ENCODE results near the gene CPED1.

CPED1 gene

DNA sequence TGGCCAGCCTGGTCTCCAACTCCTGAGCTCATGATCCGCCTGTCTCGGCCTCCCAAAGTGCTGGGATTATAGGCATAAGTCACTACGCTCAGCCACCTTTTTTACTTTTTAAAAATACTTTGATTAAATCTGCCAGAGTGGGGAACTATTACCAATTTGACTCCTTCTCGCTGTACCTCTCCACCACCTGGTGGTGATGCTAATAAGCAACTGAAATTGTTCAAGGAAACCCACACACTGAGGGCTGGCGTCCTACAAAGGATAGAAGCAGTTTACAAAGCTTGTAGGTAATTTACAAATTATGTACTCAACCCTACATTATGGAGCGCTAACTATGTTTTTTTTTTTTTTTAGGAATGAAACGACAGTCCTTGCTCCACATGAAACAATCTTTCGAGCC, 111.1 kb downstream of the CPED1 start:
- peaks cover 17% of the 10 kb centered on the region for H3K4me1 ChIP-seq (ENCODE audit: insufficient read depth, low read length)
- H3K9ac ChIP-seq (ENCODE audit: low read depth, low read length): no peak overlapping the region
- no peak overlapping the region for H3K27ac ChIP-seq (ENCODE audit: low read length)
- no peaks in the 10 kb centered on the region for H3K9me3 ChIP-seq (ENCODE audit: insufficient read depth, low read depth, low read length)
- H3K4me3 ChIP-seq (ENCODE audit: low read length): no peak overlapping the region
- no peaks in the 10 kb centered on the region for H3K36me3 ChIP-seq (ENCODE audit: insufficient read depth, low read depth, low read length)
- no peaks in the 10 kb centered on the region for H3K27me3 ChIP-seq (ENCODE audit: insufficient read depth, low read length)

DNA sequence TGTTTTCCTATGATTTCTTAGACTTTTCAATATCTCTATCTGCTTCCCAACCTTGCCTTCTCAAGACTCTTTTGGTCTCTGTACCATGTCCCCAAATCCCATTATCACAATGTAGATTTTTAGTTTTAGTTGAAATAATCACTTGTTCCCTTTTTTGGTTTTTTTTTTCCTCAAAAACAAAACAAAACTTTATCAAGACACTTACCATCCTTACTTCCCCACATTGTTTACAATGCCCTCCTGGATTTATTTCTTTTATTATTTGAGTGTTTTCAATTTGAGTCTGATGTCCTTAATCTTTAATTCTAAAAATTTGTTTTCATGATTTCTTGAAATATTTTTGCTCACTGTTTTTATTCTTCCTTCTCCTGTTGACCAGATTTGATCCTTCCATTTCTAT, 112.6 kb downstream of the CPED1 start:
- Histone ChIP-seq H3K9ac (ENCODE audit: low read depth, low read length) (no peak overlapping the region), H3K27me3 (ENCODE audit: insufficient read depth, low read length) (no peaks in the 10 kb centered on the region), H3K36me3 (ENCODE audit: insufficient read depth, low read depth, low read length) (no peaks in the 10 kb centered on the region), H3K4me3 (ENCODE audit: low read length) (no peak overlapping the region), H3K27ac (ENCODE audit: low read length) (no peak overlapping the region), H3K9me3 (ENCODE audit: insufficient read depth, low read depth, low read length) (no peaks in the 10 kb centered on the region), H3K4me1 (ENCODE audit: insufficient read depth, low read length) (peaks cover 17% of the 10 kb centered on the region)

DNA sequence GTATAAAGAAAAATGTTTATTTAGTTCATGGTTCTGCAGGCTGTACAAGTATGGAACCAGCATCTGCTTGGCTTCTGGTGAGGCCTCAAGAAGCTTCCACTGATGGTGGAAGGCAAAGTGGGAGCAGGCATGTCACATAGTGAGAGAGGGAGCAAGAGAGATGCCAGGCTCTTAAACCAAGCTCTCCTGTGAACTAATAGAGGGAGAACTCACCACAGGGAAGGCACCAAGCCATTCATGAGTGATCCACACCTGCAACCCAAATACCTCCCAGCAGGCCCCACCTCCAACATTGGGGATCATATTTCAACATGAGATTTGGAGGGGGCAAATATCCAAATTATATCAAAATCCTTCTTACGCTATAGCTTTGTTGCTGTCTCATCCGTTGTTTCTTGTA, 113.1 kb downstream of the CPED1 start:
- Histone ChIP-seq H3K4me3 (ENCODE audit: low read length) (no peak overlapping the region), H3K9me3 (ENCODE audit: insufficient read depth, low read depth, low read length) (no peaks in the 10 kb centered on the region), H3K9ac (ENCODE audit: low read depth, low read length) (no peak overlapping the region), H3K4me1 (ENCODE audit: insufficient read depth, low read length) (peaks cover 17% of the 10 kb centered on the region), H3K36me3 (ENCODE audit: insufficient read depth, low read depth, low read length) (no peaks in the 10 kb centered on the region), H3K27me3 (ENCODE audit: insufficient read depth, low read length) (no peaks in the 10 kb centered on the region), H3K27ac (ENCODE audit: low read length) (no peak overlapping the region)

DNA sequence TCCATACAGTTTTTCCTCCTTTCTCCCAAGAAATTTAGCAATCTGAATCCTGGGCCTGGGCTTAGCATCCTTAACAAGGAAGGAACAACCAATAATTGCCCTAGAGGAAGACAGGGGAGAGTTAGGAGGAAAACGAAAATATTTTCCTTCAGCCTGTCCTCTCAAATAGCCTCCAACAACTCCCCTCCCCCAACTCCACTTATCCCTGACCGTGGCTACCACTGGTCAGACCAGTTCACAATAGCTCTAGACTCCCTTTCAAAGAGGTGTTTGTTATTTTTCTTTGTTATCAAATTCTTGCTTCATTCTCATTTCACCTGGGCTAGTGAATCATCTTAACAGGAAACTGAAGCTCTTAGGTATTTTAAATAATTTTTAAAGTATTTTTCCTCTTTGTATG, 114.1 kb downstream of the CPED1 start:
- Histone ChIP-seq H3K36me3 (ENCODE audit: insufficient read depth, low read depth, low read length) (no peaks in the 10 kb centered on the region), H3K9ac (ENCODE audit: low read depth, low read length) (no peak overlapping the region; the same call in 1 of the 2 replicates), H3K4me3 (ENCODE audit: low read length) (no peak overlapping the region), H3K27me3 (ENCODE audit: insufficient read depth, low read length) (no peaks in the 10 kb centered on the region), H3K27ac (ENCODE audit: low read length) (no peak overlapping the region), H3K4me1 (ENCODE audit: insufficient read depth, low read length) (peaks cover 17% of the 10 kb centered on the region), H3K9me3 (ENCODE audit: insufficient read depth, low read depth, low read length) (no peaks in the 10 kb centered on the region)

DNA sequence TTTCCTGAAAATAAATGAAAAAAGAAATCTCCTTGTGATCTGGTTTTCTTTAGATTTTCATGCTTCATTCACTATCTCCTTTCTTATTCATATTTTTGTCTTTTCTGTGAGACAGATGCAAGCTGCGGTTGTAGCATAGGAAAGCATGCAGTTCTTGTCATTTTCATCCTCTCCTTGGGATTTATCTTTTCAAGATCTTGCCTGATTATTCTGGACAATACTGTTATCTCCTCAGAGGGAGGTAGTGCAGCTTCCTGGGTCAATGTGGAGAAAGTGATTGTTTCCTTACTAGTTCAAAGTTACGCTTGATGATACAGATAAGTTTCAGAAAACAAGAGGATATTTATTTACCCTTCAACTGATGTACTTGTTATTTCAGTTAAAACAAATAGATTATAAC, 114.6 kb downstream of the CPED1 start:
- H3K27me3 ChIP-seq (ENCODE audit: insufficient read depth, low read length): no peaks in the 10 kb centered on the region
- H3K36me3 ChIP-seq (ENCODE audit: insufficient read depth, low read depth, low read length): no peaks in the 10 kb centered on the region
- H3K27ac ChIP-seq (ENCODE audit: low read length): no peak overlapping the region
- no peaks in the 10 kb centered on the region for H3K9me3 ChIP-seq (ENCODE audit: insufficient read depth, low read depth, low read length)
- peak overlapping the region; percentile 7; the same call in 1 of the 2 replicates for H3K9ac ChIP-seq (ENCODE audit: low read depth, low read length)
- H3K4me1 ChIP-seq (ENCODE audit: insufficient read depth, low read length): peaks cover 17% of the 10 kb centered on the region
- no peak overlapping the region for H3K4me3 ChIP-seq (ENCODE audit: low read length)

DNA sequence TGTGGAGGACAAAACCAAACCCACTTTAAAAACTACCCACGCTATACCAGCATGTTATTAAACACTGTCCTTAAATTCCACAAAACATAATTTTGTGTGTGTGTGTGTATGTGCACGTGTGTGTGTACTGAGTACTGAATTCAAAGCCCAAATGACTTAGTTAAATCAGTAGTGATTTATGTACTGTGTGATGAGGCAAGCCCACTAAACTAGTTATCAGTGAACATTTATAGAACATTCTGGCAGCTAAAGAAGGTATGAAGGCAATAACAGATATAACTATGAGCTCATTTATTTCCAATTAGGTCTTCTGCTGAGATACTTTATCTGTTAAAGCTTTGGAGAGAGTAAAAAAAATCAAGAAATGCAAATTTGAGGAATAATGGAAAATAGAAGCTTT, 115.1 kb downstream of the CPED1 start:
- Histone ChIP-seq H3K4me3 (ENCODE audit: low read length) (no peak overlapping the region), H3K9ac (ENCODE audit: low read depth, low read length) (peak overlapping the region; percentile 7; the same call in 1 of the 2 replicates), H3K36me3 (ENCODE audit: insufficient read depth, low read depth, low read length) (no peaks in the 10 kb centered on the region), H3K27me3 (ENCODE audit: insufficient read depth, low read length) (no peaks in the 10 kb centered on the region), H3K4me1 (ENCODE audit: insufficient read depth, low read length) (peaks cover 18% of the 10 kb centered on the region), H3K9me3 (ENCODE audit: insufficient read depth, low read depth, low read length) (no peaks in the 10 kb centered on the region), H3K27ac (ENCODE audit: low read length) (no peak overlapping the region)

DNA sequence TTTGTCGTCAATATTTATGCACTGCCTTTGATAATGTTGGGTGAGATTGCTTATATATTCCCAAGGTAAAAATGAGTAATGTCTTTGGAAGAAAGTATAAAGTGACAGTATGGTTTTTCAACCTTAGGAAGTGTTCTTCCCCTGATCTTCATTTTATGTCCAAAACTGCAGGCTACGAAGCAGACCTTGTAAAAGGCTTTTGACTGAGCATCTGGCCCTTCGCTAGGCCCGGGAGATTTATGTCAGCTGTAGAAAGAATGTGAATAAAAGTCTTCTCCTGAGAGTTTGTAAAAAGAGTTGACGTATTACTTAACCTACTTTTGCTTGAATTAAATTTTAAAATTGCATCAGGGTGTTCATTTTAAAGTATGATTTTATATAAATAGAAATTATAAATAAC, 116.8 kb downstream of the CPED1 start:
- peaks cover 28% of the 10 kb centered on the region for H3K4me1 ChIP-seq (ENCODE audit: insufficient read depth, low read length)
- no peak overlapping the region for H3K27ac ChIP-seq (ENCODE audit: low read length)
- H3K27me3 ChIP-seq (ENCODE audit: insufficient read depth, low read length): no peaks in the 10 kb centered on the region
- H3K4me3 ChIP-seq (ENCODE audit: low read length): no peak overlapping the region
- no peak overlapping the region for H3K9ac ChIP-seq (ENCODE audit: low read depth, low read length)
- H3K36me3 ChIP-seq (ENCODE audit: insufficient read depth, low read depth, low read length): no peaks in the 10 kb centered on the region
- no peaks in the 10 kb centered on the region for H3K9me3 ChIP-seq (ENCODE audit: insufficient read depth, low read depth, low read length)

DNA sequence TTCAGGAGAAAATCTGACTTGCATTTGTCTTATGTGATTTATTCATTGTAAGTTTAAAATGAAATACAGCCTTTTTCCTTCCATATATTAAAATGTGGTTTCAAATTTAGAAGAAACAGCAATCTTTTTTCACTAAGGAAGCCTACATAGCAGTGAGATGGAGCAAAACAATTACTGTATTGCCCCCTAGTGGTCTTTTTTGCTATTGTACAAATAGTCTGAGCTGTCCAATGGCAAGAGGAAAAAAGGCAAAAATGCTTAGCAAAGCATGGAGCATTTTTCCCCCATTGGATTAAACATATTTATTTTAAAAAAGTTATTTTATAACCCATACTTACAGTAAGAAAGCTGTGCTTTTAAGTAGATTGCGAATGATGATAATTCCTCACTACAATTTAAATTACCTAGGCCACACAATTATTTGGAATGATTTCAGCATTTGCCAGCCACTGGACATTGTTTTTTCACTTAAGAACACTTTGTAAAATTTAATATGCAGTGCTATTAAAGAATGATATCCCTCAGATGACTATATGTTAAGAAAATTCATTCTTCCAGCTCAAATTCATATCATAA, 119.5 kb downstream of the CPED1 start:
- no peak overlapping the region for H3K9ac ChIP-seq (ENCODE audit: low read depth, low read length)
- no peaks in the 10 kb centered on the region for H3K36me3 ChIP-seq (ENCODE audit: insufficient read depth, low read depth, low read length)
- H3K4me1 ChIP-seq (ENCODE audit: insufficient read depth, low read length): peaks cover 14% of the 10 kb centered on the region; the same call in 1 of the 2 replicates
- H3K27ac ChIP-seq (ENCODE audit: low read length): no peak overlapping the region
- no peaks in the 10 kb centered on the region for H3K27me3 ChIP-seq (ENCODE audit: insufficient read depth, low read length)
- no peak overlapping the region for H3K4me3 ChIP-seq (ENCODE audit: low read length)
- H3K9me3 ChIP-seq (ENCODE audit: insufficient read depth, low read depth, low read length): no peaks in the 10 kb centered on the region

DNA sequence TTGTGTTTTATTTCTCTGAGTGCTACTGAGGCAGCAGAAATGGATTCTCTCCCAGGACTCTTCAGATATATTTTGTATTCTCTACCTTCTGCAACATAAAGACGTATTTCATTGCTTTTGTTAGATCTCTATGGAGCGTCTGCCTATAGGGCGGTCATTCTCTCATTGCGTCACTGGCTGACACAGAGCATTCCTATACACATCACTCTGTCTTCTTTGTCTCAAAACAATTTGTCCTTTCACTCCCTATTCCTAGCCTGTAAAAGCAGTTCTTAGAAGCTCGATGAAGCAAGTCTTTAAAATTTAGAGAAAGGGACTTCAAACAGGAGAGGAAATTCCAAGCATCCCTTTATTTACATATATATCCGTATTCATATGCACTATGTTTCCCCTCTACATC, 120.6 kb downstream of the CPED1 start:
- no peak overlapping the region for H3K27ac ChIP-seq (ENCODE audit: low read length)
- H3K36me3 ChIP-seq (ENCODE audit: insufficient read depth, low read depth, low read length): no peaks in the 10 kb centered on the region
- H3K9me3 ChIP-seq (ENCODE audit: insufficient read depth, low read depth, low read length): no peaks in the 10 kb centered on the region
- H3K27me3 ChIP-seq (ENCODE audit: insufficient read depth, low read length): no peaks in the 10 kb centered on the region
- H3K4me1 ChIP-seq (ENCODE audit: insufficient read depth, low read length): peaks cover 11% of the 10 kb centered on the region; the same call in 1 of the 2 replicates
- no peak overlapping the region for H3K9ac ChIP-seq (ENCODE audit: low read depth, low read length)
- H3K4me3 ChIP-seq (ENCODE audit: low read length): no peak overlapping the region

DNA sequence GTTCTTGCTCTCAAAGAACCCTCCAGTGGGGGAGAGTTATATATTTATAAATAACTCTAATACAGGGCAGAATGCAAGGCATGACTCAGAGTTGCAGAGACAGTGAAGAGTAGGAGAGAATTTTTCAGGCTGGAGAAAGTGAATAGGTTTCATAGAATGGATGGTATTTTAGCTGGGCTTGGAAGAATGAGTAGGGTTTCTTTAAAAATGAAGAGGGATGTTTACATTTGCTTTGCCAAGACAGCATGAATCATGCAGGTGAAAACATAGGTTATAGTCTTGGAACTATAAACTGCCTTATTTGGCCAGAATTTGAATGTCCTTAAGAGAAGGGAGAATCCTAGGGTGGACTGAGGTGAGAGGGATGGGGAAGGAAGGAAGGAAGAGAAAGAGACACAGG, 124.8 kb downstream of the CPED1 start:
- Histone ChIP-seq H3K4me3 (ENCODE audit: low read length) (no peak overlapping the region), H3K36me3 (ENCODE audit: insufficient read depth, low read depth, low read length) (no peaks in the 10 kb centered on the region), H3K9ac (ENCODE audit: low read depth, low read length) (no peak overlapping the region), H3K27ac (ENCODE audit: low read length) (no peak overlapping the region), H3K27me3 (ENCODE audit: insufficient read depth, low read length) (no peaks in the 10 kb centered on the region), H3K4me1 (ENCODE audit: insufficient read depth, low read length) (peaks cover 11% of the 10 kb centered on the region; the same call in 1 of the 2 replicates), H3K9me3 (ENCODE audit: insufficient read depth, low read depth, low read length) (no peaks in the 10 kb centered on the region)

DNA sequence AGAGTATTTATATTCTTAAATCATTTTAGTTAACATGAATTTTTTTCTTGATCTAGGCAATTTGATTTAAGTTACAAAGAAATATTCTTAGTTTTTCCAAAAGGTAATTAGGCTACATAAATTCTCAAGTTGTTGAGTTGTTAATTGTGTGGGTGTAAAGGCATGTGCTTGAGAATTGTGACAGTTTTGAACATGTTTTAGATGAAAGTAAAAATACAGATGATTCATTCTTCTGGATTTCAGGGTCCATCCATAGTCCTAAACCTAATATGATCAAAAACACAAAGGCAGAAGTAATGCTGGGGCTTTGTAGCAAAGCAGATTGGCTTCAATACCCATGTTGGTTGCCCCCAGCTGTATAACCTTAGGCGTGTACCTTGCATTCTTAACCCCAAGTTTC, 127.9 kb downstream of the CPED1 start:
- Histone ChIP-seq H3K4me3 (ENCODE audit: low read length) (no peak overlapping the region), H3K4me1 (ENCODE audit: insufficient read depth, low read length) (no peaks in the 10 kb centered on the region), H3K9ac (ENCODE audit: low read depth, low read length) (no peak overlapping the region), H3K27ac (ENCODE audit: low read length) (no peak overlapping the region), H3K9me3 (ENCODE audit: insufficient read depth, low read depth, low read length) (no peaks in the 10 kb centered on the region), H3K36me3 (ENCODE audit: insufficient read depth, low read depth, low read length) (no peaks in the 10 kb centered on the region), H3K27me3 (ENCODE audit: insufficient read depth, low read length) (no peaks in the 10 kb centered on the region)

DNA sequence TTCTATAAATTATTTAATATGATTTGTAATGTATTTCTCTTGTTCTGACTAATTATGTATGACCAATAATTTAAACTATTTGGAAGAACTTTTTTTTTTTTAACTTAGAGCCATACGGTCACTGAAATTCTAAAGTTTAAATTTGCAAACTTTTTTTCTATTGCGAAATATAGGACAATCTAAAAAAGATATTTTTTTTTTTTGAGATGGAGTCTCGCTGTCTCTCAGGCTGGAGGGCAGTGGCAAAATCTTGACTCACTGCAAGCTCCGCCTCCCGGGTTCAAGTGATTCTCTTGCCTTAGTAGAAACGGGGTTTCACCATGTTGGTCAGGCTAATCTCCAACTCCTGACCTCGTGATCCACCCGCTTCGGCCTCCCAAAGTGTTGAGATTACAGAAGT, 130.5 kb downstream of the CPED1 start:
- Histone ChIP-seq H3K4me1 (ENCODE audit: insufficient read depth, low read length) (no peaks in the 10 kb centered on the region), H3K27ac (ENCODE audit: low read length) (no peak overlapping the region), H3K36me3 (ENCODE audit: insufficient read depth, low read depth, low read length) (no peaks in the 10 kb centered on the region), H3K9ac (ENCODE audit: low read depth, low read length) (no peak overlapping the region), H3K9me3 (ENCODE audit: insufficient read depth, low read depth, low read length) (no peaks in the 10 kb centered on the region), H3K4me3 (ENCODE audit: low read length) (no peak overlapping the region), H3K27me3 (ENCODE audit: insufficient read depth, low read length) (no peaks in the 10 kb centered on the region)
